HG03097 (cell line): Measurements from ENCODE around the gene DDOST.
"Not testable (repeated sequence)": the region's sequence is repeated elsewhere in the genome, so short reads cannot be mapped to it uniquely, and the experiment has no call there.

Source experiments
- ATAC-seq: cut with Tn5 transposase; IDR thresholded peaks from one replicate; pipeline ENCODE4 v1.9.1; 2021; ENCODE audit not compliant: unreplicated experiment, low FRiP score

DDOST gene

GRCh38 chr1:20693623-20694022, 32.5 kb upstream of the DDOST start:
- no peak for ATAC-seq

- no peak for ATAC-seq
Measured at GRCh38 chr1:20691872-20692271, 30.7 kb upstream of the DDOST start.

- no peak for ATAC-seq
Measured at GRCh38 chr1:20689645-20690056, 28.5 kb upstream of the DDOST start.

GRCh38 chr1:20686883-20687725, 25.9 kb upstream of the DDOST start:
- no peak for ATAC-seq

GRCh38 chr1:20685741-20686140, 24.6 kb upstream of the DDOST start:
- ATAC-seq: no peak

- ATAC-seq: no peak
Measured at GRCh38 chr1:20685099-20685662, 24.0 kb upstream of the DDOST start.

- no peak for ATAC-seq
Measured at GRCh38 chr1:20684651-20685050, 23.5 kb upstream of the DDOST start.

GRCh38 chr1:20684050-20684620, 23.0 kb upstream of the DDOST start:
- no peak for ATAC-seq

GRCh38 chr1:20683614-20684013, 22.4 kb upstream of the DDOST start:
- no peak for ATAC-seq

GRCh38 chr1:20682571-20683236, 21.5 kb upstream of the DDOST start:
- ATAC-seq: no peak

- no peak for ATAC-seq
Measured at GRCh38 chr1:20681999-20682398, 20.8 kb upstream of the DDOST start.

- ATAC-seq: no peak
Measured at GRCh38 chr1:20680269-20680668, 19.1 kb upstream of the DDOST start.

GRCh38 chr1:20678599-20678998, 17.4 kb upstream of the DDOST start:
- ATAC-seq: no peak

- not testable (repeated sequence) for ATAC-seq
Measured at GRCh38 chr1:20673626-20674025, 12.5 kb upstream of the DDOST start.

GRCh38 chr1:20672265-20672632, 11.1 kb upstream of the DDOST start:
- ATAC-seq: no peak

GRCh38 chr1:20670936-20671335, 9.8 kb upstream of the DDOST start:
- ATAC-seq: no peak

GRCh38 chr1:20668581-20668980, 7.4 kb upstream of the DDOST start:
- no peak for ATAC-seq

- no peak for ATAC-seq
Measured at GRCh38 chr1:20666804-20667203, 5.6 kb upstream of the DDOST start.

GRCh38 chr1:20666146-20666545, 5.0 kb upstream of the DDOST start:
- no peak for ATAC-seq

GRCh38 chr1:20665726-20666125, 4.6 kb upstream of the DDOST start:
- no peak for ATAC-seq

- no peak for ATAC-seq
Measured at GRCh38 chr1:20663969-20664715, 3.0 kb upstream of the DDOST start.
